ENCODE data around the gene RUFY4.
"Not testable (repeated sequence)": the region's sequence is repeated elsewhere in the genome, so short reads cannot be mapped to it uniquely, and the experiment has no call there.

The RUFY4 gene, protein sequence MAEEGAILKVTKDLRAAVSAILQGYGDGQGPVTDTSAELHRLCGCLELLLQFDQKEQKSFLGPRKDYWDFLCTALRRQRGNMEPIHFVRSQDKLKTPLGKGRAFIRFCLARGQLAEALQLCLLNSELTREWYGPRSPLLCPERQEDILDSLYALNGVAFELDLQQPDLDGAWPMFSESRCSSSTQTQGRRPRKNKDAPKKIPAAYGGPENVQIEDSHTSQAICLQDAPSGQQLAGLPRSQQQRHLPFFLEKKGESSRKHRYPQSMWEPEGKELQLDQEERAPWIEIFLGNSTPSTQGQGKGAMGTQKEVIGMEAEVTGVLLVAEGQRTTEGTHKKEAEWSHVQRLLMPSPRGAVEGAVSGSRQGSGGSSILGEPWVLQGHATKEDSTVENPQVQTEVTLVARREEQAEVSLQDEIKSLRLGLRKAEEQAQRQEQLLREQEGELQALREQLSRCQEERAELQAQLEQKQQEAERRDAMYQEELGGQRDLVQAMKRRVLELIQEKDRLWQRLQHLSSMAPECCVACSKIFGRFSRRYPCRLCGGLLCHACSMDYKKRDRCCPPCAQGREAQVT

DNA sequence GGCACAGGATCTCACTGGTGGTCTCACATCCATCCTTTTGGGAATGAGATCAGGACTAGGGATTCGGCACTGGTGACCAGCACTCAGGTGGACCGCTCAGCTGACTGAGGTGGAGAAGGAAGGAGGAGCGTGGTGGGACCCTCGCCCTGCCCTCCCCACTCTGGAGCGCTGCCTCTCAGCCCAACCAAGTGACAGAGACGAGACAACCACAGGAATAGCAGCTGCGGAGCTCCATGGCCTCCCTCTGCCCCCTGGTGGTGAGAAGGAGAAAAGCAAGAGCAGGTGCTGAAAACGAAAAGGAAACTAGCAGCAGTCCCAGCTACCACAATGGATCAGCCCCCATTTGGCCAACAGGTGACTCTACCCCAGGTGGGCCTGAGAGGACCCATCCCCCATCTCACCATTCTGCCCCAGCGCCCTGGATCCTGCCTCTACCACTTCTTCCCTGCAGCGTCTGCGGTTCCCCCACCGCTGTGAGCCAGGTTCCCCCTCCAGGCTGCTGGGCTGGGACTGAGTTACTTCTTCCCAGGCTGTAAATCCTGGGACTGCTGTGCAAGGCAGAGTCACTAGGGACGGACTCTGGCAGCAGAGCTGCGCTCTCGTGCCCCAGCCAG, at the start of gene RUFY4:
TSS of gene RUFY4 (plus strand) at position 533 of the 614 bp plus-strand sequence. CDS start 1,353 bp downstream, outside the sequence.
- Histone ChIP-seq H3K4me1 (peaks cover 10 to 49% (median 26%) of the 10 kb centered on the region in 10 experiments), H3K4me2 (peak within 1 kb of the TSS in 10 of 11 experiments; percentile 2 to 71 (median 32); a peak in 13 of 22 replicates)
- H3K27me3 ChIP-seq; H3K36me3 ChIP-seq; H3K27ac ChIP-seq; H3K9me3 ChIP-seq (replicated peaks in 1 of 11); H3K4me3 ChIP-seq; H4K20me1 ChIP-seq; H3K9ac ChIP-seq: not testable (repeated sequence)

DNA sequence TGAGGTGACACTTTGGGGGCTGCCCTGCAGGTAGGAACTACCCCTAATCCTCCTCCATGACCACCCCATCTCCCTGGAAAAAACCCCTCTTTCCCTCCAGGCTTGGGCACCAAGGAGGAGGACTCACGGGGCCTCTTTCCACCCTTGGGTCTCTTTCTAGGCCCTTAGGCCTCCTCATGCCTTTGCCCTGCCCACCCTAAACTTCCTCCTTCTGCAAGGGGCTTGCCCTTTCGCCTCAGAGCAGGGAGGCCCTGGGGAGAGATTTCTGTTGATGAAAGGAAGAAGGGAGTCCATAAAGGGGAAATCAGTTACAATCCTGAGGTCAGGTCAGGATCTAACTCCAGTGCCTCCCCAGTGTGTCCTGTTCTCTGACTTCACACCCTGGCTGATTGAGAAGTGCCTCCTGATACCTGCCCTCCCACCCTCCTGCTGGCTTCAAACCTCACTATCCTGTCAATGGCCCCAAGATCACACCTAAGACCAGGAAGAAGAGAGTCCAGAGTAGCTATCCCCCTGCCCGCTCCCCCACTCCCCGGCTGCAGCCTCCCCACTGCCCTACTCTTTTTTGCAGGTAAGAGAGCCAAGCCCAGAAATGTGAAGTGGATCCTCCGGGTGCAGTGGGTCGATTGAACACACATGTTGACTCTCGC, 49.5 kb upstream of the RUFY4 start:
- no peak for TF ChIP-seq Cebpa-rat (IDR thresholded peaks at IDR 0.05)
- Histone ChIP-seq H3K9ac (peak overlapping the region in 10 of 11 experiments; percentile 9 to 79 (median 62); a peak in 17 of 22 replicates), H3K4me1 (peaks cover 56 to 100% (median 99%) of the 10 kb centered on the region in 10 experiments), H3K27me3 (peaks cover 0 to 7% (median 0%) of the 10 kb centered on the region in 11 experiments; a peak in 1 of 22 replicates), H3K4me2 (peak overlapping the region; percentile 83 to 98 (median 94)), H3K27ac (peak overlapping the region in 9 of 11 experiments; percentile 26 to 86 (median 72); a peak in 19 of 22 replicates), H3K9me3 (replicated peaks in 1 of 11) (no peaks in the 10 kb centered on the region), H3K36me3 (no peaks in the 10 kb centered on the region), H4K20me1 (no peaks in the 10 kb centered on the region), H3K4me3 (peak overlapping the region in 7 of 10 experiments; percentile 6 to 47 (median 43); a peak in 10 of 20 replicates)

DNA sequence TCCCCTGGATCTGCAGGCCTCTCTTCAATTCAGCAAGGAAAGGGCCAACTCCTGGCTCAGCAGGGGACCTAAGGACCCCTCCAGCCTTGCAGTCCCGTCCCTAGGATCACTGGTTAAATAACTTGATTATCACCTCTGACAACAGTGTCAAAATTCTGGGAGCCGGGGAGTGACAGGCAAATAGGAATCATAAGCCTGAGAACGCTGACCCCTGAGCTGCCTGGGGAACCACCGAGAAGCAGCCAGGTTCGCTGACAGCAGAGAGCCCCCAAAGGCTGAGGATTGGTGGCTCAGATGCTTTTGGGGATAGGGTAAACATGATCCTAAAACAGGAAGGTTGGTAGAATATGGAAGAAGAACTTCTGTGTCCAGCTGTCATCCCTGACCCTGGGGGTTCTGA, 48.8 kb upstream of the RUFY4 start:
- no peaks in the 10 kb centered on the region for H3K36me3 ChIP-seq
- H3K9me3 ChIP-seq (replicated peaks in 1 of 11) = no peaks in the 10 kb centered on the region
- H3K27ac ChIP-seq = peak overlapping the region in 8 of 11 experiments; percentile 57 to 86 (median 76); a peak in 17 of 22 replicates
- no peaks in the 10 kb centered on the region for H4K20me1 ChIP-seq
- peak overlapping the region in 10 of 11 experiments; percentile 9 to 79 (median 62); a peak in 18 of 22 replicates for H3K9ac ChIP-seq
- peaks cover 0 to 7% (median 0%) of the 10 kb centered on the region in 11 experiments; a peak in 1 of 22 replicates for H3K27me3 ChIP-seq
- H3K4me1 ChIP-seq = peaks cover 56 to 100% (median 99%) of the 10 kb centered on the region in 10 experiments
- peak overlapping the region in 7 of 10 experiments; percentile 6 to 47 (median 43); a peak in 9 of 20 replicates for H3K4me3 ChIP-seq
- no peak for TF ChIP-seq Cebpa-rat (IDR thresholded peaks at IDR 0.05)
- H3K4me2 ChIP-seq = peak overlapping the region; percentile 83 to 98 (median 94)

DNA sequence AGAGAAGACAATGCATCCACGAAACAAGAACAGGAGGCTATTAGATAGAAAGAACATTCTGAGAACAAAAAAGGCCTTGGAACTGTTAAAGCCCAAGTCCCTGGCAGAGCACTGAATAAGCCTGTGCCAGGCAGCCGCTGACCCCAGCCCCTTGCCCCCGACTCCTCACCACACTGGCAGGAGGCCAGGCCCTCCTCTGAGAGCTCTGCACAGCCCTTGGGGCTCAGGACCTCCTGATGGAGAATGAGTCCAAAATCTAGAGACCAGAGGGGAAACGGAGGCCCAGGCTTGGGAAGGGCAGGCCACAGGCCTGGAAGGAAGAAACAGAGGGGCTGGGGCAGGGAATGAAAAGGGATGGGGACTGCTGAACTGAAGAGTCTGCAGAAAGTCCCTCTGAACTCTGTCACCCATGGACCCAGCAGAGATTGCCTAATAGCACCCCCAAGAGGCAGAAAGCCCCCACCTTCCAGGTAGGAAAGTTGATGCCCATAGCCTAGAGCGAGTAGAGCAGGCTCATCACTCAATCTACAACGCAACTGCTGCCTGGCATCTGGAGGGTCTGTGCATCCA, 48.0 kb upstream of the RUFY4 start:
- Histone ChIP-seq H3K27ac (peak overlapping the region in 7 of 11 experiments; percentile 71 to 86 (median 81); a peak in 14 of 22 replicates), H3K9ac (peak overlapping the region in 8 of 11 experiments; percentile 23 to 79 (median 66); a peak in 13 of 22 replicates), H3K27me3 (peaks cover 0 to 7% (median 0%) of the 10 kb centered on the region in 11 experiments; a peak in 1 of 22 replicates), H3K4me2 (peak overlapping the region; percentile 83 to 98 (median 94)), H3K36me3 (no peaks in the 10 kb centered on the region), H3K4me1 (peaks cover 56 to 100% (median 99%) of the 10 kb centered on the region in 10 experiments), H4K20me1 (no peaks in the 10 kb centered on the region), H3K4me3 (peak overlapping the region in 2 of 10 experiments; percentile 32 to 44; a peak in 2 of 20 replicates), H3K9me3 (replicated peaks in 1 of 11) (no peaks in the 10 kb centered on the region)
- TF ChIP-seq Cebpa-rat (IDR thresholded peaks at IDR 0.05) = no peak

DNA sequence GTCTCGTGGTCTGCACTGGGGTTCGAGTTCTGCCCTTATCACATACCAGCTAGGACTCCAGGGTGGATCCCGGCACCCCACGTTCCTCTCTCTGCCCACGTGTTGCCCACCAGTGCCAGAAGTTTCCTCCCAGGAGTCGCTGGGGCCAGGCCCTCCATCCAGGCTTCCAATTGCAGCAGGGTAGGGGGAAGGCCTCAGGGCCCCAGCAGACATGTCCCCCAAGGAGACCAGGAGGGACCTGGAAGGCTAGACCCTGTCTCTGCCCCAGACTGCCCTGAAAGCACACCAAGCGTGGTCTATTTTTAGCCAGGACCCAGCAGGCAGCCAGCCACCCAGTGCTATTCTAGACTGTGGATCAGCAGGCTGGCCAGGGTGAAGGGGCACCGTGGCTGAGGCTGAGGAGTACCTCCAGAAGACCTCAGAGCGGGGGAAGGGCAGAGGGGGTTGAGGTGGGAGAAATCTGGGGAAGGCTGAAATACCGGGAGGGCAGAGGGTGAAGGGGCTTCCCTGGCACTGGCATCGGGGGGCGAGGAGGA, 47.4 kb upstream of the RUFY4 start:
- peaks cover 51 to 100% (median 95%) of the 10 kb centered on the region in 10 experiments for H3K4me1 ChIP-seq
- no peaks in the 10 kb centered on the region for H4K20me1 ChIP-seq
- peaks cover 0 to 7% (median 0%) of the 10 kb centered on the region in 11 experiments; a peak in 1 of 22 replicates for H3K27me3 ChIP-seq
- no peaks in the 10 kb centered on the region for H3K9me3 ChIP-seq (replicated peaks in 1 of 11)
- TF ChIP-seq Cebpa-rat (IDR thresholded peaks at IDR 0.05) = no peak
- peak overlapping the region in 7 of 11 experiments; percentile 49 to 86 (median 81); a peak in 14 of 22 replicates for H3K27ac ChIP-seq
- peak overlapping the region in 9 of 11 experiments; percentile 23 to 79 (median 64); a peak in 14 of 22 replicates for H3K9ac ChIP-seq
- peak overlapping the region; percentile 83 to 98 (median 94) for H3K4me2 ChIP-seq
- H3K36me3 ChIP-seq = no peaks in the 10 kb centered on the region
- peak overlapping the region in 1 of 10 experiments; percentile 44; a peak in 1 of 20 replicates for H3K4me3 ChIP-seq

DNA sequence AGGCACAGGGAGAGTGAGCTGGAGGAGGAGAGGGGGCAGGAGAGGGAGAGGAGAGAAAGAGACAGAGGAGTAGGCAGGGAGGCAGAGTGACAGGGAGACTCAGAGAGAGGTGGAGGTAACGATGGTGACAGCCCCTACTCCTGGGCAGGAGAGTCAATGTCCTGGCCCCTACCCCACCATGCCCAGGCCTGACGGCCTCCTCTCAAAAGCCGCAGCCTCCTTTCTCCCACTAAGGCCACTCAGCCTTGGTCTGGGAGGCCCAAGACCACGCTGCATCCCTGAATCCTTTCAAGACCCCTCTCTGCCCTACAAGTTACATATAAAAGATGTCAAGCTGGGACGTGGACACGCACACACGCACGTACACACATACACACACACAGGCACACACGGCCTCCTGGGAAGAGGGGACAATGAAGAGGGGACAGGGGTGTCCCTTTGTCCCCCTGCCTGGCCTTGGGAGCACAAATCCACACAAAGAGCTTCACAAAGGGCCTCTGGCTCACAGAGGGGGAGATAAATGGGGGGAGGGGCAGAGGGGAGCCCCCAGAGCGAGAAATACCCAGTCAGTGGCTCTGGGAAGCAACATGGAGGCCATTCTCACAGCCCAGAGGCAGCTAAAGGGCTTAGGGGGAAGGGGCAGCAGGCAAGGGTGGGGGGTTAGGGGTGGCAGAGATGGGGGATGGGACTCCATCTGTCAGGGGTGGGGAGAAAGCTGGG, 46.8 kb upstream of the RUFY4 start:
- peaks cover 0 to 7% (median 0%) of the 10 kb centered on the region in 11 experiments; a peak in 1 of 22 replicates for H3K27me3 ChIP-seq
- H3K4me1 ChIP-seq = peaks cover 49 to 100% (median 93%) of the 10 kb centered on the region in 10 experiments
- no peaks in the 10 kb centered on the region for H3K36me3 ChIP-seq
- peak overlapping the region; percentile 83 to 98 (median 94) for H3K4me2 ChIP-seq
- H4K20me1 ChIP-seq = no peaks in the 10 kb centered on the region
- H3K9ac ChIP-seq = peak overlapping the region in 8 of 11 experiments; percentile 23 to 79 (median 66); a peak in 12 of 22 replicates
- H3K4me3 ChIP-seq = no peak overlapping the region
- peak overlapping the region in 7 of 11 experiments; percentile 49 to 86 (median 81); a peak in 14 of 22 replicates for H3K27ac ChIP-seq
- no peaks in the 10 kb centered on the region for H3K9me3 ChIP-seq (replicated peaks in 1 of 11)
- TF ChIP-seq Cebpa-rat (IDR thresholded peaks at IDR 0.05) = no peak

DNA sequence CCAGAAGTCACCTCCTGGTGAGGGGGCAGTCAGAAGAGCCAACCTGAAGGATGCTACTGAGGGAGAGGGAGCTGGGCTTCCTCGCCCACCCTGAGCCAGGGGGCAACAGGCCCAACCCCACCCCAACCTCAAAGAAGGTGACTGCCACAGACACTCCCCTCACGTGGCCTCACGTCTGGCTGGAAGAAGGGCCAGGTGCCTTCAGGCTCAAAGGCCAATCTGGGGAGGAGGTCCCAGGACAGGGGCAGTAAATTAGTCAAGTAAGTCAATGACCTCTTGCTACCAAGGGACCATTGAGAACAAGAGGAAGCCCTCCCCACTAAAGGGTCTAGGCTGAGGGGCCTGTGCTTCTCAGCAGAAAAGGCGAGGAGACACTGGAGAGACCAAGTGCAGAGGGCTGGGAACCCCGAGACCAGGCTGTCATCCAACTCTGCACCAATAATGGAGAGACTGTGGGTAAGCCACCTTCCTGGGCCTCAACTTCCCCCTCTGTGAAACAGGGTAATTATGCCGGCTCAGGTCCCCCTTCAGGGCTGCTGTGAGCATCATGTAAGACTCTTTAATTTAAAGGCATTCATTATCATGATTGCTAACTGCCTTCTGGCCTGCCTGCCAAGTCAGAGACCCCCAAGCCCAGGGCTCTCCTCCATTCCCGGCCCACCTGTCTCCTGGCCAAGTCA, 46.1 kb upstream of the RUFY4 start:
- H3K4me1 ChIP-seq = peaks cover 42 to 100% (median 93%) of the 10 kb centered on the region in 10 experiments
- no peaks in the 10 kb centered on the region for H4K20me1 ChIP-seq
- H3K27ac ChIP-seq = peak overlapping the region in 2 of 11 experiments; percentile 9 to 83; a peak in 2 of 22 replicates
- H3K4me3 ChIP-seq = no peak overlapping the region
- no peak overlapping the region for H3K9ac ChIP-seq
- no peak for TF ChIP-seq Cebpa-rat (IDR thresholded peaks at IDR 0.05)
- no peaks in the 10 kb centered on the region for H3K36me3 ChIP-seq
- peak overlapping the region in 8 of 11 experiments; percentile 21 to 98 (median 77); a peak in 13 of 22 replicates for H3K4me2 ChIP-seq
- H3K9me3 ChIP-seq (replicated peaks in 1 of 11) = no peaks in the 10 kb centered on the region
- H3K27me3 ChIP-seq = peaks cover 0 to 7% (median 0%) of the 10 kb centered on the region in 11 experiments; a peak in 1 of 22 replicates
